Stromal cell of bone marrow (primary cell): Measurements from ENCODE around the gene LMF1.

Experiments
- DNase-seq: peaks from one replicate; pipeline ENCODE4 v3.0.0-alpha.2; 2012; ENCODE audit warnings: low read depth

Gene LMF1

DNA sequence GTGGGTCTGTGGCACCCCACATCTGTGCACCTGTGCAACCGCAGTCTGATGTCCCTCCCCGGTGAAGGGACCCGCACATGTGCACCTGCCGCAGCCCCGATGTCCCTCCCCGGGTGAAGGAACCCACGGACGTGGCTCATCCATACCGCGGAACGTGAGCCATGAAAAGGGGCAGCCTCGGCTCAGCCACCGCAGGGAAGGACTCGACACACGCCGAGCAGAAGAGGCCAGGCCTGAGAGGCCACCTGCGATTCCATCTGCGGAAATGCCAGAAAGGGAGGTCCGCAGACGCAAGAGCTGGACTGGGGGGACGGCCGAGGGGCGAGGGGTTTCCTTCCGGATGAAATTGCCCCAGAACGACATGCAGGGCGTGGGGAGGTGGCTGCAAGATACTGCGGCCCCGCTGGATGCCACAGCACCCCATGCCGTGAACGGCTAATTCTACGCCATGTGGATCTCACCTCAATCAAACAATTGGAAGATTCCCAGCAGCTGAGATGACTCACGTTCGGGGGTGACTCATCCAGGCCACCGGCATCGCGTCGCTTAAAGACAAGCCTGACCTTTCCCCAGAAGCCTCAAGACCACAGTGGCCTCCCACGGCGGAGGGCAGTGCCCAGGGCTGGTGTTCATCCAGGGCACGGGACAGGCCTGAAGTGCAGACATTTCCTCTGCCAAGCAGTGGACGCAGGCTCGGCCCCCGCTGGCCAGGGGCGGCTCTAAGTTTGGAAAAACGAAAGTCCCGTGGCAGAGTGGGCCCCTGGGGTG, 31.8 kb upstream of the LMF1 start:
- peak; percentile 45 for DNase-seq

DNA sequence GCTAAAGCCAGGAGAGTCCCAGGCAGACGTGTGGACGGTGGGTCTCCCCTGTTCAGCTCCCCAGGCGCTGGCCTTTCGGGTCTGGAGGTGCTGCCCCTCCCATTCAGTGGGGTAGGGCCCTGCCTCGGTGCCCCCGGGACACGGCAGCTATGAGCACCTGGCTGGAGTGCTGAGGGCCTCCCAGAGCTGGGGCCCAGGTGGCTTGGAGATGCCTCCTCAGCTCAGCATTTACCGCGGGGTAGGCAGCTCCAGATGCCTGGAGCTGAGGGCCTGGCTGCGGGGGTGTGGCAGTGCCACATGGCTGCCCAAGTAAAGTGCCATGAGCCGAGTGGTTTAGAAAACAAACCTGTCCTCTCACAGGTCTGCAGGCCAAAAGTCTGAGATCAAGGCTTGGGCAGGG, 30.3 kb upstream of the LMF1 start:
- DNase-seq: no peak

DNA sequence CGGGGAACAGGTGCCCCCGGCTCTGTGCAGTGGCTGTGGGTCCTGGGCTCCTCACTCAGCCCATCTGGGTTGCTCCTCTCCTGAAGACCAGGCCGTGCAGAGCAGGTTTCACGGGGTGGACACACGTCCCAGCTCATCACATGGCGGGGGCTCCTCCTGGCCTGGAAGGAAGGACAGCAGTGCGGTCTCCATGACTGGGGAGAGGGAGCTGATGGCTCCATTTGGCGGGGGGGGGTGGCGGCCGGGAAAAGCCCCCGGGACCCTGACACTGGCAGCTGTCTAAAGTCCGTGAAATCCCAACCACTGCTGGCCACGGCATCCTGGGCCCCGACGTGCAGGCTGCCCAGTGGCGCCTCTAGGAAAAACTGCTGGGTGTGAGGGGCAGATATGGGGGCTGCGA, 29.8 kb upstream of the LMF1 start:
- no peak for DNase-seq

- DNase-seq: no peak
These were observed 28.9 kb upstream of the LMF1 start for GRCh38 chr16:999677-1000076.

- no peak for DNase-seq
These were observed 27.8 kb upstream of the LMF1 start for GRCh38 chr16:998615-999014.

GRCh38 chr16:998211-998610, 27.4 kb upstream of the LMF1 start:
- DNase-seq: no peak

DNA sequence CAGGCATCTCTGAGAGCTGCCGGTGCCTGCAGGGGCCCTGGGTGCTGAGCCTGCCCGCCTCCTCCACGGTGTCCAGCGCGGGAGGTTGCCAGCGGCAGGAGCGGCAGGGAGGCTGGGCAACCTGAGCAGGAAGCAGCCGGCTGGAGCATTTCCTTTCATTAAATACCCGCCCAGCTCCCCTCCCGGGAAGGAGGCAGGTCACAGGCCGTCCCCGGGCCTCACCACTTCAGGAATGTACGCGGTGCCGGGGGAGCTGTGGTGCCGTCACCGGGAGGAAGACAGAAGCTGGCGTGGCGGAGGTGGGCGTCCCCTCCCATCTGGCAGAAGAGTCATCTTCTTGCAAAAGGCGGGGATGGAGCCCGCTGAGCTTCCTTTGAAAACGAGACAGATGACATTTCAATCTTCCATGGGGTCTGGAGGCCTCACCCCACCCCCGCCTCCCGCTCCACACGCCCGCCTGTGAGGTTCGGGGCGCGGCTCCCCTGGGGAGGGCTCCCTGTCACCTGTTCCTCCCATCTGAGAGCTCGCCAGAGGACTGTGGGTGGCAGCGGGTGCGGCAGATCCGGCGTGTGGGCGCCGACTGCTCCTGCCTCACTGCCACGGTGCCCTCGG, 26.8 kb upstream of the LMF1 start:
- DNase-seq: no peak

DNA sequence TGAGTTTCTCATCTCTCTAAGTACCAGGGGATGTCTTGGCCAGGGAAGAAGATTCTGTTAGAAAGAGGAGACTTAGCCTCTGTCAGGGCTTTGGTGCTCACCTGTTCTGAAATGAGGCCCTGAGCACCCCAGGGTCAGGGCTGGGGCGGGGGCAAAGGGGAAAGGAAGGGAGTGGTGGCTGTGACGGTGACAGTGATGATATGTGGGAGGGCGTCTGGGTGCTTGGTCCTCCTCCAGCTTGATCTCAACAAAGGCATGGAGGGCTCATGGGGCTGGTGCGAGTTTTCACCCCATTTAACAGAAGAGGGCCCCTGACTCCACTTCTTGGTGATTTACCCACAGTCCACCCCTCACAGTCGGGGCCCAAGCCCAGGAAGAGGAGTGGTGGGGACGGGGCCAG, 25.9 kb upstream of the LMF1 start:
- DNase-seq: no peak

GRCh38 chr16:995783-996182, 25.0 kb upstream of the LMF1 start:
- DNase-seq: no peak

DNA sequence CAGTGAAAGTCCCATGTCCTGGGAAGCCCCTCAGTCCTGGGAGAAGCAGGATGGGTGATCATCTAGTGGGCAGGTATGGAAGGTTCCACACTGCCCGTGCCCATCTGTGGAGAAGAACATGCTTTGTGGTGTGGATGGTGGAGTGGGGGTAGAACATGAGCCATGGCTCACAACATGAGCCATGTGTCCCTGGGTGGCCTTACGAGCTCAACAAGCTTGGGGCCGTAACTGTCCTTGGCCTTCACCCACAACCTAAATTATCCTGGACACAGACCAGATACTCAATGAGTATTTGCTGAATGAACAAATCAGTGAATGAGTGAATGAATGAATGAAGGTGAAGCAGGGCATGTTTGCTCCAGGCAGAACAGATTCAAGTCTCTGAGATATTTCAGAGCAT, 24.3 kb upstream of the LMF1 start:
- DNase-seq: no peak

- no peak for DNase-seq
These were observed 22.9 kb upstream of the LMF1 start for GRCh38 chr16:993731-994130.

GRCh38 chr16:991773-992172, 21.0 kb upstream of the LMF1 start:
- no peak for DNase-seq

GRCh38 chr16:991345-991744, 20.6 kb upstream of the LMF1 start:
- no peak for DNase-seq

DNA sequence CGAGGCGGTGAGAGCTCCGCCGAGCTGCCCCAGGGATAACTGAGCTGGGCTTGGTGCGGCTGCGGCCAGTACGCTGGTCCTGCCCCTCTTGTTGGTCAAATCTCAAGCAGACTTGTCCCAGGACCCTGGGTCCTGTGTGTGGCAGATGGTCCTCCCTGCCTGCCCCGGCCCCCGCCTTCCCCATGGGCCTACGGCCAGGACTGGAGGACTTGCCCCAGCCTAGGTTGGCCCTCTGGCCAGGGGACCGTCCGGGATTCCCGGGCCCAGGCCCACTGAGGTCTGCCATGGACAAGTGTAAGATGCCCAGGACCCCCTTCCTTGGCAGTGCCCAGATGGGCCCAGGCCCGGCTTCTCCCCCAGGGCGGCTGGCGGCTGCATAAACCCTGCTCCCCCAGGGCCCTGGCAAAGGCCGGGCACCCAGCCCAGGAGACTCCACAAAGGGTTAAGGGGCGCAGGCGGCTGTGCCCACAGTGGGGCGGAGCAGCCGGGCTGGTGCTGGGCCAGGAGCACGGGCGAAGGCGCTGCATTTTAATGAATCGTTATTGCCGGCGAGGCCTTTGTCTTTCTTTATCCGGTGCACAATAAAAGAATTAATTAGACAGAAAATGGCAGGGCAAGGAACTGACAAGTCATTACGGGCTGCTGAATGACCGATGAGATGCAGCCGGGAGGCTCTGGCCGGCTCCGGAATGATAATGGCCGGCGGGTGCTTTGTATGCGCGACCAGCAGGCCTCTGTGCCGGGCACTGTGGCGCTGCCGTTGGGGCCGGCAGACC, 19.9 kb upstream of the LMF1 start:
- DNase-seq: no peak

- no peak for DNase-seq
These were observed 18.6 kb upstream of the LMF1 start for GRCh38 chr16:989354-989814.

DNA sequence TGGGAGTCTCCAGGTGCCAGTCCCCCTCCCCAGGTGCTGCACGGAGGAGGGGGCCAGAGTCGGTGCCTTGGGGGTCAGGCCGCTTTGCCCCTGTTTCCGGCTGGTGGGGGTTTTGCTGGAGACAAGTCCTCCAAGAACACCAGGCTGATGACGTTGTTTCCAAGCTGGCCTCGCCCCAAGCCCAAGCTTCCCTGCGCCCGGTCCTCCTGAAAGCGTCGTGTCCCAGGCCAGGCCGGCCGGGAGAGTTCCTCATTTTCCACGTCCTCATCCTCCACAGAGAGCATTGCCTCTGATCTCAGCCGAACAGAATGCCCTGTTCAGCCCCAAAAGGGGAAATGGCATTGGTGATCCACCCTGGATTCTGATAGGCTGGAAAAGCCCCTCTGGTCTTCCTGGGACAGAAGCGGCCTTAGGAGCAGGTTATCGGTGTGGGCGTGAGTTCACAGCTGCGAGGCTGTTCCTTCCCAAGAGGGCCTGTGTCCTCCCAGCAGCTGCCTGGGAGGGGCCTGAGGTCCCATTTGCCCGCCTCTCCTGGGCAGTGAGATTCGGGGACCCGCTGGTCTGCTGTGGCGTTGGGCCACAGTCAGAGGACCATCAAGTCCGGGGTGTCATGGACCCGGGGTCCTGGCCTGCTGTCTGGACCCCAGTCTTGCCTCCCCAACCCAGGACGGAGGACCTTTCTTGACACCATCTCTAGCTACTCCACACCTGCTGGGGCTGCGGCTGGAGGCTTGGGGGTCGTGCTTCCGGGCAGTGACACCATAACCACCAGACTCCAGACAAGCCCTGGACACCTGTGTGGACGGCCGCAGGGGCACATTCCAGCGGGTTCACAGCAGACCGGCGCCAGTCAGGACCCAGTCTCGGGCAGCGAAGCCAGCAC, 17.9 kb upstream of the LMF1 start:
- no peak for DNase-seq

DNA sequence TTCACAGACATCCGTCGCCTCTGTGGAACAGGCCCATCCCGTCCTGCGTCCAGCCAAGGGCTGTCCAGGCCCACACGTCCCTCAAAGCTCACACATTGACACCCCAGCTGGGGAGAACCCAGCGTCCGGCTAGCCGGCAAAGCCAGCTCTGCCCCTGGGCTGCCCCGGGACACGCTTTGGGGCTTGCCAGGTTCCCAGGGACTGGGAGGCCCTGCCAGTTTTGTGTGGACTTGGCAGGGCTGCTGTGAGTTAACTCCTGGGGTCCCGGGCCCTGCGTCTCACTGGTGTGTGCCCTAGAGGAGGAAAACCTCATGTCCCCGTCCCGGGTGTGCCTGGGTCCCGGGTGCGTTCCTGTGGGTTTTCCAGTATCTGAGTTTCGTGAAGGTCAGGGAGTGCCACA, 17.1 kb upstream of the LMF1 start:
- no peak for DNase-seq

- DNase-seq: no peak
These were observed 16.3 kb upstream of the LMF1 start for GRCh38 chr16:986925-987582.

GRCh38 chr16:986411-986810, 15.6 kb upstream of the LMF1 start:
- no peak for DNase-seq

- DNase-seq: no peak
These were observed 15.0 kb upstream of the LMF1 start for GRCh38 chr16:985646-986400.
